ENCODE data around the gene NUDT6.

Gene NUDT6

DNA sequence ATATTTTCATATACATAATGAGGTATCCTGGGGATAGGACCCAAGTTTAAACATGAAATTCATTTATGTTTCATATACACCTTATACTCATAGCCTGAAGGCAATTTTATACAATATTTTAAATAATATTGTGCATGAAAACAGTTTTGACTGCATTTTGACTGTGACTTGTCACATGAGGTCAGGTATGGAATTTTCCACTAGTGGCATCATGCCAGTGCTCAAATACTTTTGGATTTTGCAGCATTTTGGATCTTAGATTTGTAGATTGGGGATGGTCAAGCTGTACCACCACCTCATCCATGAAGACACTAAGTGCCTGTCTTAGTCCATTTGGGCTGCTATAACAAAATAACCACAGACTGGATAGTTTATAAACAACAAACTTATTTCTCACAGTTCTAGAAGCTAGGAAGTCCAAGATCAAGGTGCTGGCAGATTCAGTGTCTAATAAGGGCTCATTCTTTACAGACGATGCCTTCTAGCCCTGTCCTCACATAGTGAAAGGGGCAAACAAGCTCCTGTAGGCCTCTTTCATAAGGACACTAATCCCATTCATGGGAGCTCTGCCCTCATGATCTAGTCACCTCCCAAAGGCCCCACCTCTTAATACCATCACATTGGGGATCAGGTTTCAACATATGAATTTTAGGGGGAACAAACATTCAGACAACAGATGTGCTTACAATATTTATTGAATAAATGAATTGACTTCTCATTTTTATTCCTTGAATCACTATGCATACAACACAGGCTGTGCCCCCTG lies 9.4 kb downstream of the NUDT6 start:
- DNase-seq, result no peak

DNA sequence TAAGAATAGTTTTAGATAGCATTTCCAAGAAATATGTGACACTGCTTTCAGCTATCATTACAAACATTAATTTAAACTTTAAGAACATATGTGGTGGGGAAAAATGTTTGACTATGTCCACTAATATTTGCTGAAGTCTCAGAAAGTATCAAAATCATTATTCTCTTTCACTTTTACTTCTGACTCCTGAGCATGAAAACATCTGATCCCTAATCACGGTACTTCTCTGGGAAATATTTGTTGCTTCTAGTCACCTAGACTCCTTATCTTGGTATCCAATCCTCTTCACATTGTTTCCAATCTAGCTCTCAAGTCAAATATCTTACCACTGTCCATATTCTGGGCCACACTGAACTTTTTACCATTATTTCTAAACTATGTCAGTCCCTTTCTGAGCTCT lies 10.8 kb downstream of the NUDT6 start:
- DNase-seq, result no peak

DNA sequence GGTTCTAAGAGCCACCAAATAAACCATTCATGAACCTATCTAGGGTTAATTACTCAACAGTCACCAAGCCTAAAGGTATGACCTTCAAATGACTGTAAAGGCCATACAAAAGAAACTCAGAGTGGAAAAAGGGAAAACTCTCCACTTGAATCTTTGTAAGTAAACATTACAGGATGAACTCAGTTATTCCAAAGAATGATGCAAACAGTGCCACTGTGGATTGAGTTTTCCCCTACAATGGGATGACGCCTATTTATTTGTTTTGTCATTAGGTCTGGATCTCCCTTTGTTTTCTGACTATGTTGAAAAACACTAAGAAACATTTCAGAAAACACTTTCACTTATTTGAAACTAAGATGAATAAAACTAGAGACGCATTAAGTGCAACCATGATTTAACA lies 12.7 kb downstream of the NUDT6 start:
- DNase-seq, result no peak

DNA sequence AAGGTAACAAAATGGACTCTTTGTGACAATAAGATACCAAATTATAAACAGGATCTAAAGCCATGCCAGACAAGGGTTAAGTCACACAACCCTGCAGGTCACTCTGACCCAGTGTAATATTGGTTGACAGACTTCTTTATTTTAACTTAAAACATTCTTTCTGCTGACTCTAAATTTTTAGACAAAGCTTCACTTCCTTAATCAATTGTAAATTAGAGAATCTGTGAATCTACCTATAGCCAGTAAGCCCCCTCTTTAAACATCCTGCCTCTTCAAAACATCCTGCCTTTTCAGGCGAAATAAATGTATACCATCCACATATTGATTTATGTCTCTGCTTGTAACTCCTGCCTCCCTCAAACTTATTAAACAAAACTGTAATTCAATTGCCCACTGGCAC lies 14.2 kb downstream of the NUDT6 start:
- DNase-seq, result no peak

DNA sequence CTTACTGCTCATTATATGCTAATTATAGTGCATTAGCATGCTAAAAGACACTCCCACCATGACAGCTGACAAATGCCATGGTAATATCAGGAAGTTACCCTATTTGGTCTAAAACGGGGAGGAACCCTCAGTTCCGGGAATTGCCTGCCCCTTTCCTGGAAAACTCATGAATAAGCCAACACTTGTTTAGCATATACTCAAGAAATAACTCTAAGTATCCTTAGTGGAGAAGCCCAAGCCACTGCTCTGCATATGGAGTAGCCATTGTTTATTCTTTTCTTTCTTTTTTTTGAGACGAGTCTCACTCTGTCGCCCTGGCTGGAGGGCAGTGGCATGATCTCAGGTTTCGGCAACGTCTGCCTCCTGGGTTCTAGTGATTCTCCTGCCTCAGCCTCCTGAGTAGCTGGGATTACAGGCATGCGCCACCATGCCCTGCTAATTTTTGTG lies 15.5 kb downstream of the NUDT6 start:
- DNase-seq, result no peak

DNA sequence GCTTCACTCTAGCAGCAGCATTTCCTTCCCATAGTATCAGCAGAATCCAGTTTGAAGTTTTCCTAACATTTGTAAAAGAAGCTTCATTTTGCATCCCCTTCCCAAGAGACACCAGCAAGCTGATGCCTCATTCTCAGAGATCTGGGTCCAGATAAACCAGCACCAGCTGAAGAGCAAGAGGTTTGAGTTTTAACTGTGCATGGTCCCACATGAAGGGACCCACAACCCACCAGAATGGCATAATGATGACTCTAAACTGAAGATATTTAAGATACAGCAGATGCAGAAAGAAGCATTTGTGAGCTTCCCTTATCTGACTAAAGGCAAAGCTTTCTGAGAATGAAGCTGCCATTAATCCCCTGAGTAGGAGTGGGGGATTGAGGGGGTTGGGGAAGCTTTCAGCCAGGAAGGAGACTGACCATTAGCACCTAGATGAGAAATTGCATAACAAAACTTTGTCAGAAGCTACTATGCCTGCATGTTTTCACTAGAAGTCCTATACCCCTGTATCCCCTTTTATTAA lies 18.6 kb downstream of the NUDT6 start:
- DNase-seq, result no peak

DNA sequence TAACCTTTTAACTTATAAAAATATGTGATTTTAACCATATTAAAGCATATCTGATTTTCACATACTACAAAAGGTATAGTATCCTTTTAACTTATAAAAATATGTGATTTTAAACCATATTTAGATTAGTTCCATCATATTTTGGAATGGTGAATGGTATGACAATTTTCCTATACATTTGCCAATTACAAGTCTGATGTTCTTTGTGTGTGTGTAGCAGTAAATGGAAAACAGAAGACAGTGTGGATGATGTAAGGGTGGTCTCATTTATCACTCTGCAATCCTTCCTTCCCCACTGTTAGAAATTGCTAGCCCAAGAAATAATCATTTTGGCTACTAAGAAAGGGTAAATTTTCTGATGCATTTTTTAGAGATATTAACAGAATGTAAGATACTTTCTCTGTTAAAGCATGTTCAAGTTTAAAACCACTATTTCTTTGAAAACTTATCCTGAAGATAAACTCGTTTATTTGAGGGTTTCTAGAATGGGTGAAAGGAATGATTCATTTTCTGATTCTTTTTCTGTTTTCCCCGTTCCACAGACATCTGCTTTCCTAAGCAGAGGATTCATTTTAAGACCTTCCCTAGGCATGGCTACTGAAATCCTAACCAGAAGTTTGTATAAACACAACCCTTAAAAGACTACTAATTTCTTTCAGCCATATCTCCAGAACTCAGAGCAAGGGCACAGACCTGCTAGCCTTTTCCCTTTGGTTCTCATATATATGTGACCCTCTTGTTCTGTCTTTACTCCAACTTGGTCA lies 21.0 kb downstream of the NUDT6 start:
- DNase-seq, result no peak

DNA sequence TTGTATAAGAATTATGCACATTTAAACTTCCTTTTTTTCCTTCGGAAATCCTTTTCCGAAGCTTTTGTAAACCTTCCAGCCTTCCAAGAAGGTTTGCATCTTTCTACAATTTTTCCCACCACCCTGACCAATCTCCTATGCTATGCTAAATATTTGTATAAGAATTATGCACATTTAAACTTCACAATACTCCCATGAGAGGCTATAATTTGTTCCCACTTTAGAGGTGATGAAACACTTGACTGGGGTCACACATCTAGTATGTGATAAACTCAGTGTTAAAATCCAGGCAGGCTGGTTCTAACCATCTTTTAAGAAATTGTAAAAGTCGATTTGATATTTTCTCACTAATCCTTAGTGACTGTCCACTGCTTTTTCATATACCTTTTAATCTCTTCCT lies 22.1 kb downstream of the NUDT6 start:
- DNase-seq, result no peak

DNA sequence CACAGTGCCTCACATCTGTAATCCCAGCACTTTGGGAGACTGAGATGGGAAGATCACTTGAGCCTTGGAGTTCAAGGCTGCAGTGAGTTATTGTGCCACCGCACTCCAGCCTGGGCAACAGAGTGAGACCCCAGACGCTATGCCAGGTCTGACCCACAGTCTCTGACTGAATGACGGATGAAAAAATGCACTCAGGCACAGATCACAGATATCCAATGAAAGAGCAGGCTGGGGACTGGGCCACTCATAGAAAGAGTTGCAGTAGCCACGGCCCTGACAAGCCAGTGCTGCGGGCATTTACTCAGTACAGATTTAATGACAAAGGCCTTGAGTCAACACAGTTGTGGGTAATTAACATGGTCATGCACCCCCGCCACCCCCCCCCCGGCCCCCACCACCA lies 22.7 kb downstream of the NUDT6 start:
- DNase-seq, result no peak

DNA sequence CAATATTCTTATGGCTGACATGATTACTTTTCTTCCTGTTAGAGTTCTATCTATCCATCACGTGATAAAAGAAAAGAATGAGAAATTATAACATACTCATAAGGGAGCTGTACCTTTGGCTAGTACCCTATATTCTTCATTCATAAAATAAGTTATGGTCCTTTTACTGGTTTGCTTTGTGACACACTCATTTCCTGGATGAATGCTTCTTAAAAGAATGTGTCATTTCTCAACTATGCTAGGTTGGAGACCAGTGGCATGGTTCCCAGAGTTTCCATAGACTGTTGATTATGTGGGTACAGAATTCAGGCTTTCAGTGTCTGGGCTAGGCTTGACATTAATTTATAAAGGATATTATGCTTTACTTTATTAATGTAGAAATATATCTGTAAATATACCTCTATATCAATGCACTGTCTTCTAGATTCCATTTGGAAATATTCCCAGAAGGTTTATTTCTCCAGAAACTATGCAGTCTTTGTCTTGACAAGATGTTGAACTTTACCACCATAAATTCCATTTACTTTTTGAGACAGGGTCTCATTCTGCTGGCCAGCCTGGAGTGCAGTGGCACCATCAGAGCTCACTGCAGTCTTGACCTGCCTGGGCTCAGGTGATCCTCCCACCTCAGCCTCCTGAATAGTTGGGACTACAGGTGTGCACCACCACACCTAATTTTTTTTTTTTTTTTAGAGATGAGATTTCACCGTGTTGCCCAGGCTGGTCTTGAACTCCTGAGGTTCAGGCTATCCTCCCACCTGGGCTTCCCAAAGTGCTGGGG lies 23.8 kb downstream of the NUDT6 start:
- DNase-seq, result no peak

DNA sequence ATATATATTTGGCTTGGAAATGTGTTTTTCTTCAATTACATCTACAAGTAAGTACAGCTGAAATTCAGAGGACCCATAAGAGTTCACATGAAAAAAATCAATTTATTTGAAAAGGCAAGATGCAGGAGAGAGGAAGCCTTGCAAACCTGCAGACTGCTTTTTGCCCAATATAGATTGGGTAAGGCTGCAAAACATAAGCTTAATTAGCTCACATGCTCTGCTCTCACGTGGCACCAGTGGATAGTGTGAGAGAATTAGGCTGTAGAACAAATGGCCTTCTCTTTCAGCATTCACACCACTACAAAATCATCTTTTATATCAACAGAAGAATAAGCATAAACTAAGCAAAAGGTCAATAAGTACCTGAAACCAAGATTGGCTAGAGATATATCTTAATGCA lies 26.1 kb downstream of the NUDT6 start:
- no peak for DNase-seq

DNA sequence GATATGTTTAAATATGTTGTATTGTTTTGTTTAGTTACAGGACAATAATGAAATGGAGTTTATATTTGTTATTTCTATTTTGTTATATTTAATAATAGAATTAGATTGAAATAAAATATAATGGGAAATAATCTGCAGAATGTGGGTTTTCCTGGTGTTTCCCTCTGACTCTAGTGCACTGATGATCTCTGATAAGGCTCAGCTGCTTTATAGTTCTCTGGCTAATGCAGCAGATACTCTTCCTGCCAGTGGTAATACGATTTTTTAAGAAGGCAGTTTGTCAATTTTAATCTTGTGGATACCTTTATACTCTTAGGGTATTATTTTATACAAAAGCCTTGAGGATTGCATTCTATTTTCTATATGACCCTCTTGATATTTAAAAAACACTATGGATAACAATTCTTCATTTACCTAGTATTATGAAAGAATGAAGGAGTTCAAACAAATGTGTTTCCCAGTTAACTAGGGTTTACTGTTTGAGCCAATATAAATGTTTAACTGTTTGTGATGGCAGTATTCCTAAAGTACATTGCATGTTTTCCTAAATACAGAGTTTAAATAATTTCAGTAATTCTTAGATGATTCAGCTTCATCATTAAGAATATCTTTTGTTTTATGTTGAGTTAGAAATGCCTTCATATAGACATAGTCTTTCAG lies 26.9 kb downstream of the NUDT6 start:
- no peak for DNase-seq

DNA sequence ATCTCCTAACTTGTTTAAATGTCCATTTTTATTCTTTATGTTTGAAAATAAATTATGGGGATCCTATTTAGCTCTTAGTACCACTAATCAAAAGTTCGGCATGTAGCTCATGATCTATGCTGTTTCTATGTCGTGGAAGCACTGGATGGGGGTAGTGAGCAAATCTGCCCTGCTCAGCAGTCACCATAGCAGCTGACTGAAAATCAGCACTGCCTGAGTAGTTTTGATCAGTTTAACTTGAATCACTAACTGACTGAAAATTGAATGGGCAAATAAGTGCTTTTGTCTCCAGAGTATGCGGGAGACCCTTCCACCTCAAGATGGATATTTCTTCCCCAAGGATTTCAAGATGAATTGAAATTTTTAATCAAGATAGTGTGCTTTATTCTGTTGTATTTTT lies 27.6 kb downstream of the NUDT6 start:
- DNase-seq, result no peak

DNA sequence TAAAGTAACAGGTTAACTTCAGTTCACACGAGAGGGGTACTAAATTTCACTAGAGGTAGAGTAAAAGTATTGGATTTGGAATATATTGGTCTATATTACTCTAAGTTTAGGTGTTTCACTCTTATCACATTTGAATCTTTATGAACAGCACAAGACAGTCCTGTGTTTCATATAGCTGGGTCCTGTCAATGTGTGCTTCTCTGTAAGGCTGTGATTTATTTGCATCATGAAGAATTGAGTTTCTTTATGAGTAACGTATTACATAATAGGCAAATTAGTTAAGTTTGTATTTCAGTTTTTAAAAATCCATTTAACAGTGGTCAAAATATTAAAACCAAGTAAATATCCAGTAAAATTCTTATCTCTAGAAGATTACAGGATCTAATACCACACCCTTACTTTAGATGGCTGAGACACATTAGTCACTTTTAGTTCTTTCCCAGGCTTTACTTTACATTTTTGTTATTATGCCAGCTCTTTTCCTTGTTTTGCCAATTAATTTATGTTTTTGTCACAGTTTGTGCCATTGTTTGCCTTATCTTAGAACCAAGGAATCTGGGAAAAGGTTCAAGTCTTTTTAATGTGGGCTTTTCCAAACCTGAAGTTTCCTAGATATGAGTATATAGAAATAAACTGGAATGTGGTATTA lies 32.1 kb downstream of the NUDT6 start:
- no peak for DNase-seq

DNA sequence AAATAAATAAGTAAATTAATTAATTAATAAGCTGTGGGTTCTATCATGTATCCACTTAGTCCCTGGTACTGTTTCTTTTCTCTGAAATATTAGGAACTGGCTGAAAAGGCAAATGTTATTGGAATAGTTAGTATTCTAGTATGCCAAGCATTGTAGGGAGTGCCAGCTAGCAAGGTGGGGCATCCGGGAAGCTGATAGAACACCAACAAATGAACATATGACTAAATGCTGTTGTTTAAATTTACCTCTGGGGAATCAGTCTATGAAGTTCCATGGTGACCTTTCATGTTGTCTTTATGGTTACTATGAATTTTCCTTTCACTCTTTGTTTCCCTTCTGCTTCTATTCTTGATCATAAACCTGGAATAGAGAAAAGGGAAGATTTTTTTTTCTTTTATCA lies 32.7 kb downstream of the NUDT6 start:
- DNase-seq, result no peak

DNA sequence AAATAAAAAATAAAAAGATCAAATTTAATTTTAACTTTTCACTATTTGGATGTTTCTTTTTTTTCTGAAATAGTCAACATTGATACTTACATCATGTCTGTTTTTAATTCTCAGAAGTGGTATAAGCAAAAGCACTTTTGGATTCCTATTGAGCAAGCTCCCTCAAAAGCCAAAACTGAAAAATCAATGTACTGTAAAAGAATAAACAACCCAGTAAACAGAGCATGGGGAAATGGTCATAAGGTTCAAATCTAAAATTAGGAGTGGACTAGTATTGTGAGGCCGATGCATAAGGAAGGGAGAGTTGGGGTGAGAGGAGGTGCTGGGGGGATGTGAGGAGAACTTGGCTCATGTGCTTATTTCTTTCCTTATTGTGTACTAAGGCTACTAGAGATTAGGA lies 37.9 kb downstream of the NUDT6 start:
- no peak for DNase-seq

DNA sequence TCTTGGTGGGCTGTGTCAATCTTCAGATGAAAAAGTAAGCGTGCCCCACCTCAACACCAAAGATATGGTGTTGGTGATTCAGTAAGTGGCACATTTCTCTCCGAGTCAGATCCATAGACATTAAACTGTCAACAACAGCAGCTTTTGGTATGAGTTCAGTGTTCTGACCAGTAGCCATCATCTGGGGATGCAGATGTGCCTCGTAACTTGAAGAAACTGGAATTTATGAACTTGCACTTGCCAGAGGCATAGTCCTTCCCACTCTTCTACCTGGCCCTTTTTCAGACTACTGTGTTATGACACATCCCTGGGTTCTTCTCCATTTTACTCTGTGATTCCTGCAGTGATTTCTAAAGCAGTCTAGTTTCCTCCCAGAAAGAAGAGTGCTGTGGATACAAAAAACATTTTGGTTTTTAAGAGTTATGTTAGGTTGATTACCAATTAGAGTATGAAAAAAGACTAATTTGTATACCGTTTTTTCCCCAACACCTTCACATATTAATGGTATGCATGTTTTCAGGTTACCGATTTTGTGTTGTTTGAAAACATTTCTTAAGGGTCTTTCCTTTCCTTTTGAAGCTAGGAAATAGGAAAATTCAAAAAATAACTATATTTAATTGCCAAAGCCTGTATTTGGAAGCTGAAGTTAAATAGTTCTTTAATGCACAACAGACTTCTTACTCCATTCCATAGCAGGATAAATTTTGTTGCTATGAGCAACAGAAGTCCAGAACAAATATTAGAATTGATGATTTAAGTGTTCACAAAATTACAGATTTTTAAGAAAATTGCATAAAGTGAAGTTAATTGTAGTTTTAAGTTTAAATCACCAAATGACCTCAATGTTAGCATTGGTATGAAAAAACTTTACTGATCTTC lies 39.3 kb downstream of the NUDT6 start:
- DNase-seq, result no peak

DNA sequence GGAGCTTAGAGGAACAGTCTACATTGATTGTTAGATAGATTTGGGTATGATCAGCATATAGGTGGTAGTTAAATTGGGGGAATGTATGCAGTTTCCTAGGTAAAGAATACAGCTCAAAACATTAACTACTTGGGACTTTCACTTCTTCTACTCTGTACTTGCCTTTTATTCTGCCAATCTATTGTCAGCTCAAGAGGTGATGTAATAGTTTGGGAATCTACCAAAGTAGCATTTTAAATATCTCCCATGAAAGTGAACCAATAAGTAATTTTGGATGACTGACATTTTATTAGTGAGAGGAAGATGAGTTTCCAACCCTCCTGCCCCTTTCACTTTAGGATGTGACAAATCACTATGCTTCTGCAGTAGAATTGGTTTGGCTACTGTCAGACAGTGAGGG lies 43.4 kb downstream of the NUDT6 start:
- DNase-seq, result no peak

DNA sequence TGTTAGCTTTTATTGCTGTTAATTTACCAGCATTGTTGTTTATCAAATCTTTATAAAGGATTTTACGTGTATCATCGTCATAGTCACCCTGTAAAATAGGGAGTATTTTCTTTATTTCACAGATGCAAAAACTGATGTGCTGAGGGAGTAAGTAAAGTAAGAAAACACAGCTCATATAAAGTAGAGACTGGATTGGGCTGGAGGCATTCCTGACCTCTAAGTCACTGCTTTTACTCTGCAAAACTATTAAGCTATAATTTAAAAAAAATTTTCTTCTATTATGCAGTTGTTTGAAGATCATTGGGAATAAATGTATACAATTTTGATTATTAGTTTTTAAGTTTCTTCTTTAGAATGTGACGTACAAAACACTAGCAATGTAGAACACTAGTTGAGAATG lies 45.9 kb downstream of the NUDT6 start:
- DNase-seq, result no peak

DNA sequence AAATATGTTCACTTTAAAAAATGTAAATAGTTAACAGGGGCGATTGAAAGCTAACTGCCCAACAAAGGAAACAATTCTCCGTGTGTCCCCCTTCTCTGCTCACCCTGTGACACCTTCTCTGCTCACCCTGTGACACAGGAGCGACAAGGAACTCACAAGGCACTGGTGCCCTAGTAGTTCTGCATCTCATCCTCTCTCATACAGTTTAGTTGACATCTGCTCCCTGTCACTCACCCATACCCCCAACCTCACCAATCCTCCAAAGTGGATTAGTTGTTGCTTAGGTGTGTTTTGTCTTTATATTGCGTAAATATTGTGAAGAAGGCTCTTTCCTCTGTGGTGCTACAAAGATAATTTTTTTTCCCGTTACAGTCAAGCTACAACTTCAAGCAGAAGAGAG lies 46.4 kb downstream of the NUDT6 start:
- DNase-seq, result no peak

DNA sequence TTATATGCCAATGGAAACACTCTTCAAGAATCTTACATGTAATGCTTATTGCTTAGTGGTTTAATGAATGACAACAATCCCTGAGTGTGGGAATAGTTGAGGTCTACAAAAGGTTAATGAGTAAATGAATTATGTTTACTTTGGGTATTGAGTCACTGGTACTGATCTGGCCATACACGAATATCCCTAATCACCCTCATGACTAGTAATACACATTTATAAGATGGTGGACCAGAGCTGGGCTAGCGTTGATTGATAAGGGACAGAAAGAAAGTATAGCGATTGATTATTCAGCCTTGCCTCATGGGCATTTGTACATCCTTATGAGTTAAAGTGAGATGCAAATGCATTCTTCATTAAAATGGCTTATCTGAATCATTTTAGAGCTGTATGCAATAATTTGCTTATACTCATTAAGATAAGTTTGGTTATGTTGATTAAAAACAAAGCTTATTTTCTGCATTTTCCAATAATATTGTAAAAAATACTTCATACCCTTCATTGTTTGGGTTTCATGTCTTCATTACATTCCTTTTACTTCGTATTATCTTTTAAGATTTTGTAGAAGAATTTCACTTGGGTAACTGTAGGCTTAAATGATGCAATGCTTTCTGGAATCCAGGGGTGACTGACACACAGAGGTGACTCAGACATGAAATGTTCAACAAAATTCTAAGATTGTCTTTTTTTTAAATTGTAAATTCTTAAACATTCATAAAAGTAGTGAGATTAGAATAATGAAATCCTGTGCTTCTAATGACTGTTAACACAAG lies 48.4 kb downstream of the NUDT6 start:
- DNase-seq, result no peak
